GM12878 (cell line): Measurements from ENCODE around the gene SLC5A8. TPM values are rescaled to one million over a fixed set of nuclear protein-coding genes. Genes with fewer than 3 reads are reported as not detected.

Experiments used
- ATAC-seq: fragments of 200-7000 bp; cut with Tn5 transposase; 3 replicates; pipeline ENCODE4 v1.9.1; 2020; ENCODE audit warnings: mild to moderate bottlenecking, moderate library complexity
- BruUV-seq: library from RNA; stranded (reverse); fragments of 400-500 nt; replicated peaks from 2 replicates; lab custom pipeline; 2021; lab: Mats Ljungman, UMichigan
- CTCF ChIA-PET: fragments of 300-600 bp; sonication (Branson Sonifier 250); formaldehyde crosslinking; extraction: SDS; loops from one replicate; lab custom pipeline; 2021; ENCODE audit warnings: inconsistent platforms; lab: Yijun Ruan, JAX
- POLR2A ChIA-PET: fragments of 350-600 bp; formaldehyde crosslinking; extraction: SDS; loops from one replicate; lab custom pipeline; 2021; ENCODE audit warnings: inconsistent platforms; lab: Charles Lee
- RAD21 ChIA-PET: fragments of 300-600 bp; sonication (Branson Sonifier 250); formaldehyde crosslinking; loops from one replicate; lab custom pipeline; 2023; ENCODE audit warnings: antibody characterized with exemption; ENCODE audit not compliant: unreplicated experiment; lab: Charles Lee
- SMC1A ChIA-PET: fragments of 300-600 bp; sonication (Branson Sonifier 250); formaldehyde crosslinking; loops from one replicate; lab custom pipeline; 2023; ENCODE audit not compliant: unreplicated experiment, uncharacterized antibody; lab: Charles Lee
- DNase-seq: peaks from one replicate; pipeline ENCODE4 v3.0.0-alpha.2; 2011; ENCODE audit warnings: low read depth, low spot score
- FAIRE-seq: peaks from 3 replicates; lab custom pipeline; 2011; peaks lifted over from hg19 to GRCh38; lab: Jason Lieb, UNC
- H2AFZ ChIP-seq: 2 replicates; pipeline ENCODE4 v1.6.0; 2011; ENCODE audit warnings: low read depth, low read length, control low read depth; ENCODE audit not compliant: control insufficient read depth
- H3K27ac ChIP-seq: 2 replicates; pipeline ENCODE4 v1.5.1; 2011; ENCODE audit warnings: control low read depth; ENCODE audit not compliant: control insufficient read depth, insufficient read depth
- H3K27me3 ChIP-seq, 2 experiments: replicated peaks in 1 of 2; 2 replicates each; pipeline versions ENCODE4 v1.6.0 to v1.6.1; 2011; ENCODE audit warnings: low read length in 1 of 2; ENCODE audit not compliant: control insufficient read depth in 2 of 2, insufficient read depth in 2 of 2
- H3K36me3 ChIP-seq, 2 experiments: 2 replicates each; pipeline ENCODE4 v1.5.1; 2011; ENCODE audit warnings: low read length in 1 of 2; ENCODE audit not compliant: control insufficient read depth in 2 of 2, insufficient read depth in 2 of 2
- H3K4me1 ChIP-seq: 2 replicates; pipeline ENCODE4 v1.6.1; 2011; ENCODE audit warnings: mild to moderate bottlenecking, low read length, moderate library complexity, mixed read lengths; ENCODE audit not compliant: control insufficient read depth, insufficient read depth
- H3K4me2 ChIP-seq: 2 replicates; pipeline ENCODE4 v1.6.0; 2011; ENCODE audit warnings: control low read depth; ENCODE audit not compliant: control insufficient read depth, insufficient read depth
- H3K4me3 ChIP-seq: fragments of 200-600 bp; sonication (generic); 2 replicates; pipeline ENCODE4 v1.5.1; 2016
- H3K79me2 ChIP-seq: 2 replicates; pipeline ENCODE4 v1.6.0; 2011; ENCODE audit warnings: low read length; ENCODE audit not compliant: control insufficient read depth, insufficient read depth
- H3K9ac ChIP-seq: 2 replicates; pipeline ENCODE4 v1.8.0; 2011; ENCODE audit warnings: low read length, control low read depth, mixed read lengths; ENCODE audit not compliant: control insufficient read depth, insufficient read depth
- H3K9me3 ChIP-seq: replicated peaks from 3 replicates; pipeline ENCODE4 v1.5.1; 2011; ENCODE audit warnings: mild to moderate bottlenecking, low read length; ENCODE audit not compliant: control insufficient read depth, insufficient read depth
- H4K20me1 ChIP-seq: 2 replicates; pipeline ENCODE4 v1.6.0; 2011; ENCODE audit not compliant: control insufficient read depth, insufficient read depth
- CBX3 ChIP-seq: fragments of 200-600 bp; sonication (generic); IDR thresholded peaks from 2 replicates; pipeline ENCODE4 v1.6.1; 2016; ENCODE audit warnings: low read depth, borderline replicate concordance
- CEBPB ChIP-seq, 2 experiments: fragments of 150-350 bp in 1 of 2; IDR thresholded peaks; 2 replicates each; pipeline ENCODE4 v1.6.1; 2012 to 2014; ENCODE audit warnings: low read depth in 2 of 2, low read length in 2 of 2, borderline replicate concordance in 1 of 2, inconsistent platforms in 1 of 2
- HDAC6 ChIP-seq: fragments of 200-600 bp; sonication (generic); IDR thresholded peaks from one replicate; pipeline ENCODE4 v1.8.0; 2017; ENCODE audit warnings: antibody characterized with exemption; ENCODE audit not compliant: unreplicated experiment
- NFYB ChIP-seq: IDR thresholded peaks from 2 replicates; pipeline ENCODE4 v1.6.1; 2011; ENCODE audit warnings: low read depth, mild to moderate bottlenecking, low read length, improper control_type of control experiment, moderate library complexity; ENCODE audit not compliant: insufficient read depth
- RFX5 ChIP-seq: IDR thresholded peaks from 2 replicates; pipeline ENCODE4 v1.6.1; 2011; ENCODE audit warnings: low read depth, low read length, improper control_type of control experiment
- SIN3A ChIP-seq: IDR thresholded peaks from 2 replicates; pipeline ENCODE4 v1.6.1; 2012; ENCODE audit warnings: low read depth, low read length, improper control_type of control experiment
- SMAD5 ChIP-seq: IDR thresholded peaks from 2 replicates; pipeline ENCODE4 v1.6.1; 2016; ENCODE audit warnings: antibody characterized with exemption, low read depth
- STAT3 ChIP-seq: IDR thresholded peaks from 2 replicates; pipeline ENCODE4 v1.6.1; 2011; ENCODE audit warnings: low read depth, low read length, improper control_type of control experiment
- TCF12 ChIP-seq: IDR thresholded peaks from 2 replicates; pipeline ENCODE4 v1.6.1; 2011; ENCODE audit warnings: low read depth, mild to moderate bottlenecking, low read length
- ZNF217 ChIP-seq: fragments of 450-650 bp; IDR thresholded peaks from 2 replicates; pipeline ENCODE4 v1.6.1; 2017; ENCODE audit warnings: antibody characterized with exemption, mild to moderate bottlenecking
- ZZZ3 ChIP-seq: IDR thresholded peaks from 2 replicates; pipeline ENCODE4 v1.6.1; 2011; ENCODE audit warnings: low read depth; ENCODE audit not compliant: control insufficient read depth, insufficient read length
- WGBS: methylation state at CpG from one replicate; pipeline ENCODE4 v1.1.6; 2016; ENCODE audit warnings: low lambda C conversion rate; ENCODE audit not compliant: insufficient replicate concordance, insufficient coverage; ENCODE audit errors: missing lambda C conversion rate; 5-methylcytosine and 5-hydroxymethylcytosine counted together
- in situ Hi-C: fragments of 300-500 bp; cut with MboI; formaldehyde crosslinking; loops from 9 replicates; pipeline ENCODE4 v1.14.3; 2018; ENCODE audit warnings: mixed read lengths
- intact Hi-C: fragments of 100-400 bp; cut with micrococcal nuclease; formaldehyde crosslinking; loops from one replicate; pipeline ENCODE4 v1.14.2; 2022; ENCODE audit not compliant: unreplicated experiment
- polyA plus RNA-seq, 11 experiments: library from polyadenylated mRNA; depleted of rRNA in 4 of 11; unstranded in 6 of 11; stranded (reverse) in 5 of 11; fragments of >200 nt; fragmentation: Nextera tagmentation in 4 of 11; fragmentation: Illumina TruSeq in 1 of 11; extraction: Ambion mirVana in 4 of 11; extraction: Trizol in 1 of 11; gene quantifications; 1 replicate in 1 of 11; 2 replicates in 10 of 11; pipeline versions ENCODE4 v1.2.1 to v1.2.3, GENCODE V29; 2011 to 2016; ENCODE audit warnings: inconsistent platforms in 2 of 11, missing spikeins in 2 of 11, low read depth in 1 of 11
- total RNA-seq, 4 experiments: library from RNA; depleted of rRNA in 3 of 4; stranded (reverse); fragments of >200 nt in 3 of 4; fragmentation: Illumina TruSeq in 1 of 4; extraction: Trizol in 1 of 4; gene quantifications; 2 replicates each; pipeline versions ENCODE4 v1.2.1 to v1.2.3, GENCODE V29; 2013 to 2021
- TF ChIP-seq, protein P1 (sequence below): IDR thresholded peaks from 2 replicates; pipeline ENCODE4 v1.6.1; 2011; ENCODE audit warnings: low read depth, low read length, improper control_type of control experiment, borderline replicate concordance
- TF ChIP-seq, protein P2 (sequence below): fragments of 450-650 bp; IDR thresholded peaks from 2 replicates; pipeline ENCODE4 v1.6.1; 2018; ENCODE audit warnings: mild to moderate bottlenecking, low read depth, moderate library complexity; ENCODE audit not compliant: partially characterized antibody
- TF ChIP-seq, protein P3 (sequence below): IDR thresholded peaks from 2 replicates; pipeline ENCODE4 v1.6.1; 2012; ENCODE audit warnings: low read depth, low read length, improper control_type of control experiment

Gene SLC5A8
- total and polyA plus RNA-seq, 10 of the 15 experiments (the other 5 are each of a cell fraction or from before 2014, with no cell fraction given) = not detected

DNA sequence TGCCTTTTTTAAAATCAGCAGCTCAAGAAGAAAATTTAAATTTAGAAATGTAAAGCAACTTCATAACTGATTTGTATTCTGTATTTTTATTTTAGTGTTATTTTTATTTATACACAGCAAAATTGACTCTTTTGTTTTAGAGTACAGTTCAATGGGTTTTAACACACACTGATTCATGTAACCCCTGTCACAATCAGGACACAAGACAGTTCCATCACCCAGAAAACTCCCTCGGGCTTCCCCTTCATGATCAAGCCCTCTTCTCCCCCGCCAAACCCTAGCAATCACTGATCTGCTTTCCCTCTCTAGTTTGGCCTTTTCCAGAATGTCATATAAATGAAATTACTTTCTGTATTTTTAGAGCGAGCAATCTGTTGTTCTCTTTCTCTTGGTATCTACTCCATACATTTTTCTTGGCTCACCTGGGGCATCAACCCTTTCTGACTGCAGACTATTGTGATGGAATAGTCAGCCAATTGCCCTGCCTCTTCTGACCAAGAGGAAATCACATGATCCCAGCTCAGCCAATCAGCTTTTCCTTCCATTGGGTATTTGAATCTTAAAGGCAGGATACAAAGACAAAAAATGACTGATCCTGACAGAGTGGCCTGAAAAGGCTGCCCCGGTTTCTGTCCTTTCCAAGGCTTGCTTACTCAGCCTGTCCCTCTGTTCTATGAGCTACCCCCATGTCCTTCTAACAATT, 5.3 kb downstream of the SLC5A8 start:
- RAD21 ChIA-PET = no interaction called here
- DNase-seq (no peak), ATAC-seq (peak; percentile 61), FAIRE-seq (no peak)
- H3K36me3 ChIP-seq = no peaks in the 10 kb centered on the region
- H3K4me3 ChIP-seq = no peak overlapping the region
- TF ChIP-seq SIN3A = no peak
- TF ChIP-seq NFYB = 0 out of 2 replicates have a peak, but pooled peaks have one; percentile 15
- TF ChIP-seq, protein P1, sequence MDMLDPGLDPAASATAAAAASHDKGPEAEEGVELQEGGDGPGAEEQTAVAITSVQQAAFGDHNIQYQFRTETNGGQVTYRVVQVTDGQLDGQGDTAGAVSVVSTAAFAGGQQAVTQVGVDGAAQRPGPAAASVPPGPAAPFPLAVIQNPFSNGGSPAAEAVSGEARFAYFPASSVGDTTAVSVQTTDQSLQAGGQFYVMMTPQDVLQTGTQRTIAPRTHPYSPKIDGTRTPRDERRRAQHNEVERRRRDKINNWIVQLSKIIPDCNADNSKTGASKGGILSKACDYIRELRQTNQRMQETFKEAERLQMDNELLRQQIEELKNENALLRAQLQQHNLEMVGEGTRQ = no peak
- TF ChIP-seq SMAD5 = no peak
- H3K9me3 ChIP-seq = no peaks in the 10 kb centered on the region
- no peak overlapping the region for H2AFZ ChIP-seq
- in situ Hi-C loops = no loop called here
- H4K20me1 ChIP-seq = no peaks in the 10 kb centered on the region
- intact Hi-C loops = no loop called here
- POLR2A ChIA-PET = no interaction called here
- 25% methylated on average over 4 of the region's 4 CpGs for WGBS
- no peak overlapping the region for H3K27ac ChIP-seq
- SMC1A ChIA-PET = interaction anchor here (1.5 kb wide), 1 partner anchor 13 kb away, joined by 4 read pairs; no protein-coding TSS in a partner anchor
- H3K4me1 ChIP-seq = no peaks in the 10 kb centered on the region
- CTCF ChIA-PET = no interaction called here
- no peaks in the 10 kb centered on the region; a peak in 1 of 4 replicates for H3K27me3 ChIP-seq
- no TSS peak for BruUV-seq
- H3K4me2 ChIP-seq = no peak overlapping the region
- no peaks in the 10 kb centered on the region for H3K79me2 ChIP-seq
- H3K9ac ChIP-seq = no peak overlapping the region

DNA sequence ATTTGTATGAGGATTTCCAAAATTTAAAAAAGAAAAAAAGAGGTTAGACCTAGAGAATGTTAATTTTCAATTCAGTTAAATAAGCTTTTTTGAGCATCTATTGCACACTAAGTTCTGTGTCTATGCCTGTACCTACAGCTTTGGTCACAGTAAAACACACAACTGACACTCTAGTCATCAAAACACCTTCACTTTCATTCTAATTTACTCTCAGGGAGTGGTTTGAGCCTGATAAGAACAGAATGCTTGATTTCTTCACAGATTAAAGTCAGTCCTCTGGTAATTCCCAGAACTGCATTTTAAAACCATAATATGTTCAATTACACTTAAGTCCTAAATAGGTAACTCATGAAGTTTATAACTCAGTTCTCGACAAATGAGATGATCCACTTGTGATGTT, 9.2 kb downstream of the SLC5A8 start:
- RAD21 ChIA-PET = no interaction called here
- no peaks in the 10 kb centered on the region for H3K4me1 ChIP-seq
- H3K36me3 ChIP-seq = no peaks in the 10 kb centered on the region
- H3K27ac ChIP-seq = no peak overlapping the region
- CTCF ChIA-PET = no interaction called here
- POLR2A ChIA-PET = no interaction called here
- no peaks in the 10 kb centered on the region for H3K79me2 ChIP-seq
- no peak for FAIRE-seq
- no peak overlapping the region for H2AFZ ChIP-seq
- no peaks in the 10 kb centered on the region for H3K27me3 ChIP-seq
- no peak overlapping the region for H3K9ac ChIP-seq
- H3K4me3 ChIP-seq = no peak overlapping the region
- no peak overlapping the region for H3K4me2 ChIP-seq
- BruUV-seq = no TSS peak
- SMC1A ChIA-PET = no interaction called here
- WGBS = 0% methylated on average over 1 of the region's 1 CpG
- DNase-seq = no peak
- H3K9me3 ChIP-seq = no peaks in the 10 kb centered on the region
- ATAC-seq = no peak
- H4K20me1 ChIP-seq = no peaks in the 10 kb centered on the region
- in situ Hi-C loops (no loop called here), intact Hi-C loops (no loop called here)
- no peak for TF ChIP-seq CBX3
- TF ChIP-seq CEBPB (IDR thresholded peaks at IDR 0.05; ENCODE audit: borderline replicate concordance in 1 of 2, low read depth in 2 of 2, low read length in 2 of 2) = no peak
- TF ChIP-seq HDAC6 = no peak
- no peak for TF ChIP-seq ZZZ3
- no peak for TF ChIP-seq ZNF217
- no peak for TF ChIP-seq STAT3
- TF ChIP-seq, protein P2, sequence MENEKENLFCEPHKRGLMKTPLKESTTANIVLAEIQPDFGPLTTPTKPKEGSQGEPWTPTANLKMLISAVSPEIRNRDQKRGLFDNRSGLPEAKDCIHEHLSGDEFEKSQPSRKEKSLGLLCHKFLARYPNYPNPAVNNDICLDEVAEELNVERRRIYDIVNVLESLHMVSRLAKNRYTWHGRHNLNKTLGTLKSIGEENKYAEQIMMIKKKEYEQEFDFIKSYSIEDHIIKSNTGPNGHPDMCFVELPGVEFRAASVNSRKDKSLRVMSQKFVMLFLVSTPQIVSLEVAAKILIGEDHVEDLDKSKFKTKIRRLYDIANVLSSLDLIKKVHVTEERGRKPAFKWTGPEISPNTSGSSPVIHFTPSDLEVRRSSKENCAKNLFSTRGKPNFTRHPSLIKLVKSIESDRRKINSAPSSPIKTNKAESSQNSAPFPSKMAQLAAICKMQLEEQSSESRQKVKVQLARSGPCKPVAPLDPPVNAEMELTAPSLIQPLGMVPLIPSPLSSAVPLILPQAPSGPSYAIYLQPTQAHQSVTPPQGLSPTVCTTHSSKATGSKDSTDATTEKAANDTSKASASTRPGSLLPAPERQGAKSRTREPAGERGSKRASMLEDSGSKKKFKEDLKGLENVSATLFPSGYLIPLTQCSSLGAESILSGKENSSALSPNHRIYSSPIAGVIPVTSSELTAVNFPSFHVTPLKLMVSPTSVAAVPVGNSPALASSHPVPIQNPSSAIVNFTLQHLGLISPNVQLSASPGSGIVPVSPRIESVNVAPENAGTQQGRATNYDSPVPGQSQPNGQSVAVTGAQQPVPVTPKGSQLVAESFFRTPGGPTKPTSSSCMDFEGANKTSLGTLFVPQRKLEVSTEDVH = no peak
- TF ChIP-seq RFX5 = no peak
- no peak for TF ChIP-seq TCF12
- TF ChIP-seq, protein P3, sequence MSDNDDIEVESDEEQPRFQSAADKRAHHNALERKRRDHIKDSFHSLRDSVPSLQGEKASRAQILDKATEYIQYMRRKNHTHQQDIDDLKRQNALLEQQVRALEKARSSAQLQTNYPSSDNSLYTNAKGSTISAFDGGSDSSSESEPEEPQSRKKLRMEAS = no peak
